GM23248 (cell line): Measurements from ENCODE around the gene GON4L.

Experiments used
- EZH2 ChIP-seq: fragments of 200-600 bp; sonication (generic); IDR thresholded peaks from 2 replicates; pipeline ENCODE4 v1.6.1; 2018; ENCODE audit warnings: antibody characterized with exemption, mild to moderate bottlenecking; ENCODE audit not compliant: insufficient read depth, poor library complexity, severe bottlenecking
- EZH2phosphoT487 ChIP-seq: fragments of 200-600 bp; sonication (generic); IDR thresholded peaks from 2 replicates; pipeline ENCODE4 v1.6.1; 2018; ENCODE audit warnings: antibody characterized with exemption, moderate library complexity, mild to moderate bottlenecking, low read depth; ENCODE audit not compliant: insufficient read depth

DNA sequence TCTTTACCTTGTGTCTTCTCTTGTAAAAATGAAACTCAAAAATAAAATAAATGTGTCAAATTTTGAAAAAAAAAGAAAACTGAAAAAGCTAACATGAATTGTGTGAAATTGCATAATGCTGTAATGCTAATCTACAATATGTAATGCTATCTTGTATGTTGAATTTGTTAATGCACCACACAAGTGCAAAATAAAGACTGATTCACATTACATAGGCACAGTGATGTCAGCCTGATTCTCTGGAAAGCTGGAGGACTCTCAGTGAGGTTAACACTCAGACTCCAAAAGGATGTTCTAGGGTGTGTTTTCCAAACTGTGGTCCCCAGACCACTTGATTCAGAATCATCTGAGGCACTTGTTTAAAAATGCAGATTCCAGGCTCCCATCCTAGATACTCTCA is 28.0 kb upstream of the GON4L start:
- TF ChIP-seq EZH2 (no peak), EZH2phosphoT487 (no peak)
